NCI-H2029 treated with DMSO at 0.1 percent for 48 hours (cell line): Measurements from ENCODE around the gene GRM4.

Experiments
- DNase-seq: peaks from one replicate; lab custom pipeline; 2025; lab: John Stamatoyannopoulos, UW

GRM4 gene

GRCh38 chr6:34106421-34106820 is 39.5 kb downstream of the GRM4 start:
- DNase-seq, result no peak

- DNase-seq, result no peak
These were observed 41.3 kb downstream of the GRM4 start for GRCh38 chr6:34104628-34105027.

DNA sequence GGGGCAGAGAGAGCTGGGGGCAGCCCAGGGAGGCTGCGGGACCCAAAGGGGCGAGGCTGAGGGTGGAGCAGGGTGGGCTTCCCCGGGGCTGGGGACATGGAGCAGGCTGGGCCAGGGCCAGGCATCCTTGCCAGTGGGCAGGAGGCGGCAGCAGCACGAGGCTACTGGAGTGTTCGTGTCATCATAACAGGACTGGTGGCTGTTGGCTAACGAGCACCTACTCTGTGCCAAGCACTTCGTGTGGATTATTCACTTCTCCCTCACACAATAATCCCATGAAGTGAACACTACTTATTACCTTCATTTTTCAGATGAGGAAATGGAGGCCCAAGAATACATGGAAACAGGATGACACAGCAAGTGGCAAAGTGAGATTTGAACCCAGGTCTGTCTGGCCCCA is 41.7 kb downstream of the GRM4 start:
- no peak for DNase-seq

GRCh38 chr6:34103321-34103720 is 42.6 kb downstream of the GRM4 start:
- DNase-seq, result no peak

DNA sequence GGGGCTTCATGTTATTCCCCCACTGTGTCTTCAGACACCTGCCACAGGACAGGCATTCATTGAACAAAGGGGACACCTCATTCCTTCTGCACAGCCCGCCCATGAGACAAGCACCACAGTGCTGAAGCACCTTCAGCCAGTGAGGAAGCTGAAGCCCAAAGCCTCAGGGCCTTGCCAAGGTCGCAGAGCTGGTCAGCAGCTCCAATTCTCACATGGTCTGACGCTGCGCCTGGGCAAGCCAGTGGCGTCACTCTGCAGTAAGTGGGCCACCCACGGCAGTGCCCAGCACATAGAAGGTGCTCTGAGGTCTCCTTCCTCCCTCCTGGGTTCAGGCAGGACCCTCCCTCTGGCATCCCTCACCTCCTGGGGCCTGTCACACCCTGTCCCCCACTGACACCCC is 43.2 kb downstream of the GRM4 start:
- no peak for DNase-seq

- no peak for DNase-seq
These were observed 43.7 kb downstream of the GRM4 start for GRCh38 chr6:34102099-34102656.

DNA sequence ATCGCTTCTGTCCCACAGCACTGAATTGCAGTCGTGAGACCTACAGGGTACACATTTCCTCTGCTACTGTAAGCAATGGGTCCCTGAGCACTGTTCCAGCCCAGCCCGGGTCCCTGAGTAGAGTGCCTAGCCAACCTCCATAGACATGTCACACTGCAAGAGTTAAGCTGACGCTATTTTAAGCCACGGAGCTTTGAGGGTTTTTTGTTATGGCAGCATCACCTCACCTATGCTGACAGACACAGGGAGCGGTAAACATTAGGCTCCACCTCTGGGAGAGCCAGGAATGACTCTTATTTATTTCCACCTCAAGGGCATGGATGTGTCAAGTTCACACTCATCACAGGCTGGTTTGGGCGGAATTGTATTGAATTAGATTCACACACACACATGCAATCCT is 45.1 kb downstream of the GRM4 start:
- DNase-seq, result no peak

- no peak for DNase-seq
These were observed 46.0 kb downstream of the GRM4 start for GRCh38 chr6:34099878-34100277.

DNA sequence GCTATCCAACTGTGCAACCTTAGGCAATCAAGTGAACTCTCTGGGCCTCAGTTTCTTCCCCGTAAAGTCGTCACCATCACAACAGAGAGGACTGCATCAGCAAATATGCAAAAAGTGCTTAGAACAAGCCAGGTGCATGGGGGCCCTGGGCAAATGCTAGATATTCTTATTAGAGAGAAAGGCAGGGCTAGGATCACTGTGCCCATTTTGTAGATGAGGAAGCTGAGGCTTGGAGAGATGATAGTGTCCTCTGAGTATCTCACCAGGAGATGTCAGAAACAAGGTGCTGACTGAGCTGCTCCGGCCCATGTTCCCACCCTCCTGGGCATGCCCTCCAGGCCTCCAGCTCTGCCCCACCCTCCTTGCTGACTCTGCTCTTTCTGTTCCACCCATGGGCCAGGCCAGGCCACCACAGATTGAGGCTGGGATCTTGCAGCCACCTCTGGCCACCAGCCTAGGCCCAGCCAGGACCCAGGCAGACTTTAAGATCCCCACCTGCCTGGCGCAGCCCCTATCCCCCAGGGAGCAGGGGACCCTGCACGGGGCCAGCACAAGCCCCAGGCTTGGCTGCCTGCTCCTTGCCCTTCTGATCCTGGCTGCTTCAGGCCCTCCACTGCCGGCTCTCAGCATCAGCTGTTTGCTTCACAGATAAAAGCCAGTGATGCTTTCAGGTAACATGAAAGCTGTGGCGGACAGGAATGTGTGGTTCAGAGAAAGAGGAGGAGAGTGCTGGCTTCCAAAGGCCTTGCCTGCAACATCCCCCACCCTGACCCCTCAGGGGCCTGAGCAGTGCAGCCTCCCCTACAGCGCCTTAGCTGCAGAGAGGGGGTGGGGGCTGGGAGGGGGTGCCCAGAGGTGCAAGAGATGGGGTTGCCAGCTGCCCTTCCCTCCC is 47.6 kb downstream of the GRM4 start:
- DNase-seq, result no peak

GRCh38 chr6:34096814-34097213 is 49.1 kb downstream of the GRM4 start:
- DNase-seq, result no peak

GRCh38 chr6:34096193-34096592 is 49.7 kb downstream of the GRM4 start:
- DNase-seq, result no peak

DNA sequence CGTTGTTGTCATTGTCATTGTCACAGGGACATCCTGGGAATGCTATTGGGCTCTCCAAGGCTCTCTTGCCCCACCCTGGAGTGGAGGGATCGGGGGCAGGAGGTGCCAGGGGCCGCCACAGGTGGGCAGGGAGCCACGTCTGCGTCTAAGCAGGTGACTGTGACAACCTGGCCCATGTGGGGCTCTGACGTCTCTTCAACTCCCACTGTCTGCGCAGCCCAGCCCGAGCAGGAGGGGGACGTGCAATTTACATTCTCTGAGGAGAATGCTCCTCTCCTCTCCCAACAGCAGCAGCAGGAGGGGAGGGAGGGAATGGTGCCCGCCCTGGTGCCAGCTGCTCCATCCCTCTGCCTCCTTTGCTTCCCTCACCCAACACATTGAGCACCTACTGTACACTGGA is 50.1 kb downstream of the GRM4 start:
- DNase-seq, result peak; percentile 69

DNA sequence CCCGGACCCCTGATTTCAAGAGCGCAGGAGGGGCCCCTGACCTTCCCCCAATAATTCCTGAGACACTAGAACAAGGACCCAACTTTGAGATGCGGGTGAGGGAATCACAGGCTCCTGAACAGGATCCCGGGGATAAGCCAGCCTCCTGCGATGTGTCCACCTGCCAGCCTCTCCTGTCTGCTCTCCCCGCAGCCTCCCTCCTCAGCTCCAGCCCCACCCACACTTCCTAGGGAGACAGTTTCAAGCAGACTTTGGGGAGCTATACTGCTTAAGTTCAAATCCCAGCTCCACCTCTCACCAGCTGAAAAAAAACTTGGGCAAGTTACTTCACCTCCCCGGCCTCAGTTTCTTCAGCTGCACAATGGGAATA is 50.8 kb downstream of the GRM4 start:
- DNase-seq, result no peak

DNA sequence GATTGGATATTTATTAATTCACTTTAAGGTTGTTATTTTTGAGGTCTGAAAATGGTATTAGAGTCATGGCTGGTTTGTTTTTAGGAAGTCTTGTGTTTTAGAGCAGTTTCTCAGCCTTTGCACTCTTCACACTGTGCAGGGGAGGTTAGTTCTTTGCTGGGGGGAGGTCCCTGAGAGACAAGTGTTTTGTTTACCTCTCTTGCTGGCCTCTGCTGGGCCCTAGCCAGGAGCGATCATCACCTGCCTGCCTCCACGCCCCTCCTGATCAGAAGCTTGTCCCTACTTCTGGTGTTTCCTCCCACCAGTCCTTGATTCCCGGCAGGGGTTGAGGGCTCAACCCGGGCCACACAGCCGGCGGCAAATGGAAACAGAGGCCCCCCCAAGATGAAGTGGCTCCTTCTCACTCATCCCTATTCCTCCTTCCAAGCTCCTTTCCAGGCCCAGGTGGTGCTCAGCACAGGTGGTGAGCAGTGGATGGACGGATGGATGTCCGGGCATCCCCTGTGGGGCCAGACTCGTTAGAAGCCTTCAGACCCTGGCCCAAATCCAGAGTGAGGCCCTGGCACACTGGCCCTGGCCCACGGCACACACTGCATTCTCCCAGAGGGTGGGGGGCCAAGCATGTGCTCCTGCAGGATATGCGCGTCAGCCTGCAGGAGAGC is 51.3 kb downstream of the GRM4 start:
- DNase-seq, result peak; percentile 85

DNA sequence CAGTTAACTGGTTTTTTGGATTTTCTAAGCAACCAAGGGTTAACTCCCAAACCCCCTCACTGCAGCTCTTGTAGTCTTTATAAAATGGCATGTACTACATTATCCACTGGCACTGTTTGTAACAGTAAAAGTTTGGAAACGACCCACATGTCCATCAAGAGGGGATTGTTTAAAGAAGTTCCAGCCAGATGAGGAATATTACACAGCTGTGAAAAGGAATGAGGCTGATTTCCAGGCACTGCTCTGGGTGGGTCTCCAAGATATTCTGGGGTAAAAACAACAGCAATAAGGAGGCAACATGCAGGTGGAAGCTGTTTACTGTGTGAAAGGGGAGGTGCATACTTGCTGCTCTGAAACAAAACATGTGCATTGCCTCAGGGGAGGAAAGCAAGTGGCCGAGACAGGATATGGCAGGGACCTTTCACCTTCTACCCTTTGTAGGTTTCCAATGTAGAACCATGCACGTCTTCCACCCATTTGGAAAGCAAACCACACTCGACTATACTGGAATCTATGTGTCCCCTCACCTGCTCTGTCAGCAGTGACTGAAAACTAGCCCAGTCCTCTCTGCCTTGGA is 51.9 kb downstream of the GRM4 start:
- no peak for DNase-seq

DNA sequence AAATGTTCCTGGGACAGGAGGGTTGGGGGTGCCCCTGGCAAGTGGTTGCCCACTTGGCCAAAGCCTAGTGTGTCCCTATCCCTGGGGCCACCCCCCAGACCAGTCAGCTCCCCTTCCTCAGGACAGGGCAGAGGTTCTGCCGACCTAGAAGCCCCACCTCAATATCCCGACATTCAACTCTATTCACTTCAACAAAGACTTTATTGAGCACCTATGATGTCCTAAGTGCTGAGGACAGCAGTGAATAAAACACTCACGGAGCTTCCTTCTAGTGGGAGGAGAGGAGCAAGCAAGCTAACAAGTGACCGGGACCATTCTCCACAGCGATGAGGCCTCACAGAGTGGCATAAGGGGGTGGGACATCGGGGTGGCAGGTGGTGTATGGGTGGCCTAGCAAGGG is 52.7 kb downstream of the GRM4 start:
- no peak for DNase-seq

- no peak for DNase-seq
These were observed 53.3 kb downstream of the GRM4 start for GRCh38 chr6:34092631-34093030.

DNA sequence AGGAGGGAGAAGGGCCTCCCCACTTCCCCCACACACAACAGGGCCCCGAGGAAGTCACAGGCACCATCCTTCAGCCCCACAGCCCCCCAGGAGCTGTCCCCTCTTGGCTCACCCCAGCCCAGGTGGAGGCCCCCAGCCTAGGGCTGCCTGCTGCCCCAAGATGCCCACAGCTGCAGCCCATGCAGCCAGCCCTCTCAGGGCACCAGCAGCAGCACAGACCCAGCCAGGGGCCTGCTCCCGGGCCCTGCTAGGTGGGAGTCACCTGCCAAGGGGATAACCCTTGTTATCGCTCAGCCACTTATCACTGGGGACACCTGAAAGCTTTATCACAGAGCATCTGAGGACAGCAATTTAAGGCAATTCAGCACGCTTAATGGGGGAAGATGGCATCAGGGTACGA is 55.0 kb downstream of the GRM4 start:
- DNase-seq, result no peak

- DNase-seq, result no peak
These were observed 55.4 kb downstream of the GRM4 start for GRCh38 chr6:34090529-34090928.

DNA sequence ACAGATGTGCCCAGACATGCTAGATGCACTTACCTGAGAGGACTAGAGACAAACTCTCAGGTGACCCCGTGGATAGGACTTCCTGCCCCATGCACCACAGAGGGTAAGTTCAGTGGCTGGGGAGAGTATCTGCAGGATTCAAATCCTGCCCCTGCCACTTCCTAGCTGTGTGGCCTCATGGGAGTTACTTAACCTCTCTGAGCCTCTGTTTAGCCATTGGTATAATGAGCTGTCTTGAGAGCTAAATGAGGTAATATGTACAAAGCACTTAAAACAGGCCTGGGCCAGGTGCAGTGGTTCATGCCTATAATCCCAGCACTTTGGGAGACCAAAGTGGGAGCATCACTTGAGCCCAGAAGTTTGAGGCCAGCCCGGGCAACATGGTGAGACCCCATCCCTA is 59.3 kb downstream of the GRM4 start:
- DNase-seq, result no peak

DNA sequence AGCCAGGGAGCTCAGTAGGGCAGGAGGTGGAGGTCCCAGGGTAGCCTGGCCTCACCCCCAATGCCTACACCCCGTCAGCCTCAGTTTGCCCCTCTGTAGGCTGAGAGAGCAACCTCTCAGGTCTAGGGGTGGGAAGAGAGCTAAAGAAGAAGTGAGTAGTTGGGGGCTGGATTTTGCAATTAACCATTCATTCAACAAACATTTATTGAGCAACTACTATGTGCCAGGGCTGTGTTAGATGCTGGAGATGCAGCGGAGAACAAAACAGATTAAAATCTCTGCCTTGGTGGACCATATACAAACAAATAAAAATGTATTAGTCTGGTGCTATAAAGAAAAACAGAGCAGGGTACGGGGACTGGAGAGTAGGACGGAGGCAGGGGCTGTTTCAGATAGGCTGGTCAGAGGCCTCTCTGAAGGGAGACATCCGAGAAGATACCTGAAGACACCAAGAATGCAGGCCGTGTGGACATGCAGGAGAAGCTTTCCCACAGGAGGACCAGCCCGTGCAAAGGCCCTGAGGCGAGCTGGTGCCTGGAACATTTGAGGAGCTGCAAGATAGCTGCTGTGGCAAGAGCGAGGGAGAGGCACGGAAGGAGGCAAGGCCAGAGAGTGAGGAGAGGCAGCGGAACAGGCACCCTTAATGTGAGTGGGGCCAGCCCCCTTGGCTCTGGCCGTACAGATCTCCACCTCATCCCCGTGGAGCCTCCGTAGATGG is 60.3 kb downstream of the GRM4 start:
- no peak for DNase-seq

DNA sequence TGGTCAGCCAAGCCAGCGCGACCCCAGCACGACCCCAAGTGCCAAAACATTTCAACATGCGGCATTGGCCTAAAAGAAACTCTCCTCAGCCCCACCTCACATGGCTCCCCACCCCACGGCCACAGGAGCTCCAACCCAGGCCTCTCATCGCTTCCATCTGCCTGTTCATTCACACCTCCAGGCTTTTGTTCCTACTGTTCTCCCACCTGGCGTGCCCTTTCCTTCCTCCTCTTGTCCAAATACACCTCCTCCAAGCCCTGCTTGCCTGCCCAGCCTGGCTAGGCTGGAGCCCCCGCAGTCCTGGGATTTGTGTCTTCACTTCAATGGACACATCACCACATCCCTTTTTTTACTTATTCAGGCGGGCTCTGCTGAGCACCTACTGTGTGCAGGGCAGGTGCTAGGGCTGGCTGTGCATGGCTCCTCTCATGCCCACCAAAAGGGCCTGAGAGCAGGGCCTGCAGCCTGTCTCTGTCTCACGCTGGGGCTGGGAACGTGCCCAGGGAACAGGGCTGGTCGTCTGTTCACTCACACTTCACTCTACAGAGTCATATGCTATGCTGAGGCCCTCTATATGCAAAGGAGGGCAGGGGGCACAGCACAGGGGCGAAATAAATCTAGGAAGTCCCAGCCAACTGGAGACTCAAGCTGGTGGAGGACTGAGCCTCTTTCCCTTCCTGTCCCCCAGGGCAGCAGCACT is 61.1 kb downstream of the GRM4 start:
- peak; percentile 19 for DNase-seq
